Measurements from ENCODE around the gene AGPS. TPM values are rescaled to one million over a fixed set of nuclear protein-coding genes. Genes with fewer than 3 reads are reported as not detected.

The AGPS gene
- polyA plus RNA-seq, 1 experiment = 6.9 TPM

DNA sequence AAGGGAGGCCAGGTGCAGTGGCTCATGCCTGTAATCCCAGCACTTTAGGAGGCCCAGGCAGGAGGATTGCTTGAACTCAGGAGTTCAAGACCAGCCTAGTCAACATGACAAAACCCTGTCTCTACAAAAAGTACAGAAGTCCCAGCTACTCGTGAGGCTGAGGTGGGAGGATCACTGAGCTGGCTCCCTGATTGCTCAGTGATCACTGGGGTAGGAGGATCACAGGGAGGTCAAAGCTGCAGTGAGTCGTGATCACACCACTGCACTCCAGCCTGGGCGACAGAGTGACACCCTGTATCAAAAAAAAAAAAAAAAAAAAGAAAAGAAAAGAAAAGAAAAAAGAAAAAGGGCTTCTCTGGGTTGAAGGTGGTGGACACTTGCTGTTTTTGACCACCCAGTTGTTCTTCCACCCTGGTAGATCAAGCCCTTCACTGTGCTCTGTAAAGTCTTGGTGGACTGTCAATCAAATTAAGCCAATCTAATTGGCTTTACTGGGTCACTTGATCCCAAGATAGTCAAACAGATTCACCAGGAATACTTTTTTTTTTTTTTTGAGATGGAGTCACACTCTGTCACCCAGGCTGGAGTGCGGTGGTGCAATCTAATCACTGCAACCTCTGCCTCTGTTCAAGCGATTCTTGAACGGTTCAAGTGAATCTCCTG lies 191.6 kb downstream of the AGPS start:
- POLR2A ChIA-PET = no interaction called here

DNA sequence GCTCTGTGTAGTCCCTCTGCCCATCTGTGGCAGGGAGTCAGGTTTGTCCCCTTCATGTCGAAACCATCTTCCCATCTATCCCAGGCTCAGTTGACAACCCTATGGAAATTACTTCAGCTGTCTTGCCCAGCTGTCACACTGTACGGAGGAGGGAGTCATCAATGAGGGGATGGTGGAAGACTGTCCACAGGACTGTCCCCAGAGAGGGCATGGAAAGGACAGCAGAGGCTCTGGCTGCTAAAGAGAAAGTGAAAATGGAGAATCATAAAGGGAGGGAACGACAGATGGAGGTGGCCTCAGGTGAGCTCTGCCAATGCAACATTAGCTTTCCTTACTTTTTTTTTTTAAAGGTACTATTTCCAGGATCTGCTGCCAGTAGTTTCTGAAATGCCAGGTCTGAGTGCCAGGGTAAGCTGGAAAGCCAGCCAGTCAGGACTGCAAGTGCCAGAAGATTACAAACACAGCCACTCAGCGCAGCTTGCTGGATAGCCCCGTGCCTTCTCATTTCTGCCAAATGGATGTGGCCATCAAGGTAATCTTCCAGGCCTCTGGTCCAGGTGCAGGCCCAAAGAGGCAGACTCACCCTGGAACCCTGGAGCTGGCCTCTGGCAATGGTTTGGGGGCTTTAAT lies 192.8 kb downstream of the AGPS start:
- Histone ChIP-seq H3K4me3 (ENCODE audit: low read depth, low read length) (no peak overlapping the region), H3K27me3 (ENCODE audit: control insufficient read depth, insufficient read depth, low read length) (peaks cover 1% of the 10 kb centered on the region), H3K36me3 (ENCODE audit: control insufficient read depth, insufficient read depth, low read length) (no peaks in the 10 kb centered on the region)
- TF ChIP-seq, protein P1, sequence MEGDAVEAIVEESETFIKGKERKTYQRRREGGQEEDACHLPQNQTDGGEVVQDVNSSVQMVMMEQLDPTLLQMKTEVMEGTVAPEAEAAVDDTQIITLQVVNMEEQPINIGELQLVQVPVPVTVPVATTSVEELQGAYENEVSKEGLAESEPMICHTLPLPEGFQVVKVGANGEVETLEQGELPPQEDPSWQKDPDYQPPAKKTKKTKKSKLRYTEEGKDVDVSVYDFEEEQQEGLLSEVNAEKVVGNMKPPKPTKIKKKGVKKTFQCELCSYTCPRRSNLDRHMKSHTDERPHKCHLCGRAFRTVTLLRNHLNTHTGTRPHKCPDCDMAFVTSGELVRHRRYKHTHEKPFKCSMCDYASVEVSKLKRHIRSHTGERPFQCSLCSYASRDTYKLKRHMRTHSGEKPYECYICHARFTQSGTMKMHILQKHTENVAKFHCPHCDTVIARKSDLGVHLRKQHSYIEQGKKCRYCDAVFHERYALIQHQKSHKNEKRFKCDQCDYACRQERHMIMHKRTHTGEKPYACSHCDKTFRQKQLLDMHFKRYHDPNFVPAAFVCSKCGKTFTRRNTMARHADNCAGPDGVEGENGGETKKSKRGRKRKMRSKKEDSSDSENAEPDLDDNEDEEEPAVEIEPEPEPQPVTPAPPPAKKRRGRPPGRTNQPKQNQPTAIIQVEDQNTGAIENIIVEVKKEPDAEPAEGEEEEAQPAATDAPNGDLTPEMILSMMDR (IDR thresholded peaks at IDR 0.05; ENCODE audit: insufficient read depth, low read depth, low read length) = no peak
- ChIA-PET CTCF (interaction anchor here (1.4 kb wide), 1 partner anchor 13 kb away, joined by 7 read pairs; no protein-coding TSS in a partner anchor), POLR2A (no interaction called here)
- DNase-seq (ENCODE audit: low read depth) = no peak

More for the DNA sequence above, 191.6 kb downstream of the AGPS start:
- CTCF ChIA-PET = interaction anchor here (1.2 to 1.4 kb wide), 2 partner anchors 14 to 15 kb away, joined by 4 to 7 read pairs; no protein-coding TSS in a partner anchor
- TF ChIP-seq, protein P1 (IDR thresholded peaks at IDR 0.05; ENCODE audit: insufficient read depth, low read depth, low read length) = no peak
- H3K4me3 ChIP-seq (ENCODE audit: low read depth, low read length) = no peak overlapping the region
- DNase-seq (ENCODE audit: low read depth) = no peak
- H3K27me3 ChIP-seq (ENCODE audit: control insufficient read depth, insufficient read depth, low read length) = peaks cover 1% of the 10 kb centered on the region
- no peaks in the 10 kb centered on the region for H3K36me3 ChIP-seq (ENCODE audit: control insufficient read depth, insufficient read depth, low read length)

DNA sequence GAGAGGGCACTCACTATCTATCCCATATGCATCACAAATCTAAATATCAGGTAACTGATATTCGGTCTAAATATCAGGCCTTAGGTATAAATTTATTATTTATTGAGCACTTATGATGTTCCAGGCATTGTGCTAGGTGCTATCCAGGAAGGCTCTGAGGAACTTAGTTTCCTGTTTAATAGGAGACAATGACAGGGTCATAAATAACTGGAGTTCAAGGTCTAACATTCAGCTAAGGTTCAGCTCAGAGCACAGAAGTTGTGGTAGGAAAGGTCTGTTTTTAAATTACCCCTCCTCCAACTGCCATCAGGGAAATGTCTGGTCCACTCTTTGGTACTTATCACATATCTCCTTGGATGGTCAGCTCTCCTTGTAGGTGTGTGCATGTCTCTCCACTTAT lies 193.6 kb downstream of the AGPS start:
- DNase-seq (ENCODE audit: low read depth) = no peak
- ChIA-PET CTCF (interaction anchor here (1.9 kb wide), 1 partner anchor 18 kb away, joined by 5 read pairs; no protein-coding TSS in a partner anchor), POLR2A (no interaction called here)
- H3K4me3 ChIP-seq (ENCODE audit: low read depth, low read length) = no peak overlapping the region
- no peaks in the 10 kb centered on the region for H3K36me3 ChIP-seq (ENCODE audit: control insufficient read depth, insufficient read depth, low read length)
- H3K27me3 ChIP-seq (ENCODE audit: control insufficient read depth, insufficient read depth, low read length) = peaks cover 1% of the 10 kb centered on the region; the same call in 1 of the 2 replicates
- TF ChIP-seq, protein P1 (IDR thresholded peaks at IDR 0.05; ENCODE audit: insufficient read depth, low read depth, low read length) = no peak

DNA sequence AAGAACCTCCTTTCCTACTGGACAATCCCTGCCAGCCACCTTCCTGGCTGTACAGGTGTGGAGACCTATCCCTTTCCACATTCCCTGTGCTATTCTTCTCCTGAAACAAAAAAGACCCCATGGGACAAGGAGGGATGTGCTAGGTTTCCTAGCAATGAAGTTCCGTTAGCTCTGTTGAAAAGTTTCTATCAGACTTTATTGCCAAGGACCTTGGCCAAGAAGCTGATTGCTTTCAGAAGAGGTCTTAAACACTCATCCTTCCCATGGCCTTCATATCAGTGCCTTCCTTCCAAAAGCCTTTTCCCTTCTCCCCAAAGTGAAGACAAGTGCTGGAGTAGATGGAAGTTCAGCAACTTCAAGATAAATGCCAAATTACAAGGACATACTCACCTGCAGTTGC lies 194.8 kb downstream of the AGPS start:
- DNase-seq (ENCODE audit: low read depth) = no peak
- POLR2A ChIA-PET = no interaction called here
- CTCF ChIA-PET = interaction anchor here (1.9 kb wide), 1 partner anchor 17 kb away, joined by 5 read pairs; no protein-coding TSS in a partner anchor
- TF ChIP-seq, protein P1 (IDR thresholded peaks at IDR 0.05; ENCODE audit: insufficient read depth, low read depth, low read length) = no peak
- Histone ChIP-seq H3K27me3 (ENCODE audit: control insufficient read depth, insufficient read depth, low read length) (peaks cover 1% of the 10 kb centered on the region; the same call in 1 of the 2 replicates), H3K36me3 (ENCODE audit: control insufficient read depth, insufficient read depth, low read length) (no peaks in the 10 kb centered on the region), H3K4me3 (ENCODE audit: low read depth, low read length) (no peak overlapping the region)

DNA sequence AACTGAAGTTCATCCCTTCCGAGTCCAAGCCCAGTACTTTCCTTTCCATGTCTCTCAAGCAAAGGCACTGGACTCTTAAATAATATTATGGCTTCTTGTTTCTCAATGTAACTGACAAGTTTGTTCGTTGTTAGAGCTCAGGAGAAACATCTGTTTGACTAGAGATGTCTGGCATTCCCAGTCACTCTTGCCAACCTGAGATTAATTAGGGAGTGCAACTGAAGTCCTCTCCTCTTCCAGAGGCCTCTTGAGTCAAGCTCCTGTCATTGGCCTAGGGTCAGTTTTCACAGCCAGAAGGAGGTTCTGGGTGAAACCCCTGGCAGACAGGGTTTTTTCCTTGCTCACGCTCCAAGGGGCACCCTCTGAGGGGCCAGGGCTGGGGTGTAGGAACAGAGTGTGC lies 196.1 kb downstream of the AGPS start:
- POLR2A ChIA-PET = no interaction called here
- DNase-seq (ENCODE audit: low read depth) = no peak
- TF ChIP-seq, protein P1 (IDR thresholded peaks at IDR 0.05; ENCODE audit: insufficient read depth, low read depth, low read length) = no peak
- Histone ChIP-seq H3K4me3 (ENCODE audit: low read depth, low read length) (no peak overlapping the region), H3K27me3 (ENCODE audit: control insufficient read depth, insufficient read depth, low read length) (no peaks in the 10 kb centered on the region; the same call in 1 of the 2 replicates), H3K36me3 (ENCODE audit: control insufficient read depth, insufficient read depth, low read length) (no peaks in the 10 kb centered on the region)
- CTCF ChIA-PET = interaction anchor here (1.0 to 1.2 kb wide), 2 partner anchors 26 to 33 kb away, joined by 3 to 4 read pairs; no protein-coding TSS in a partner anchor
